Measurements from ENCODE around the gene EHBP1.
"Not testable (repeated sequence)": the region's sequence is repeated elsewhere in the genome, so short reads cannot be mapped to it uniquely, and the experiment has no call there.

Gene EHBP1

DNA sequence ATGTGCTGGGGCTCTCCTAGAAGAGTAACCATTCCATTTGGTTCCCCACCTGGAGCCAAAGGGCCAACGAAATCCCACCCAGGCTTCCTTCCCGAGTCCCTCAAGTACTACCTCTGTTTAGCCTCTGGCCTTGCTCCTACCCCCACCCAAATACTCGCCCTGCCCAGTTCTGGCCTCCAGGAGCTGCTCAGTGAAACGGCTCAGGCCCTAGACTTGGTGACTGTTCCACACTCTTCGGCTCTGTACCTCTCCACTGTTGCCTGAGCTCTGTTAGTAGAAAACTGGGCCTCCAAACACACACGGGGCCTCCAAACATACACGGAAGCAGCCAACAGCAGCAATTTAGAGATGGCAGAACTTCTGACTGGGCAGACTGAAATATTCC, 349.3 kb downstream of the EHBP1 start:
- no peak for DNase-seq

DNA sequence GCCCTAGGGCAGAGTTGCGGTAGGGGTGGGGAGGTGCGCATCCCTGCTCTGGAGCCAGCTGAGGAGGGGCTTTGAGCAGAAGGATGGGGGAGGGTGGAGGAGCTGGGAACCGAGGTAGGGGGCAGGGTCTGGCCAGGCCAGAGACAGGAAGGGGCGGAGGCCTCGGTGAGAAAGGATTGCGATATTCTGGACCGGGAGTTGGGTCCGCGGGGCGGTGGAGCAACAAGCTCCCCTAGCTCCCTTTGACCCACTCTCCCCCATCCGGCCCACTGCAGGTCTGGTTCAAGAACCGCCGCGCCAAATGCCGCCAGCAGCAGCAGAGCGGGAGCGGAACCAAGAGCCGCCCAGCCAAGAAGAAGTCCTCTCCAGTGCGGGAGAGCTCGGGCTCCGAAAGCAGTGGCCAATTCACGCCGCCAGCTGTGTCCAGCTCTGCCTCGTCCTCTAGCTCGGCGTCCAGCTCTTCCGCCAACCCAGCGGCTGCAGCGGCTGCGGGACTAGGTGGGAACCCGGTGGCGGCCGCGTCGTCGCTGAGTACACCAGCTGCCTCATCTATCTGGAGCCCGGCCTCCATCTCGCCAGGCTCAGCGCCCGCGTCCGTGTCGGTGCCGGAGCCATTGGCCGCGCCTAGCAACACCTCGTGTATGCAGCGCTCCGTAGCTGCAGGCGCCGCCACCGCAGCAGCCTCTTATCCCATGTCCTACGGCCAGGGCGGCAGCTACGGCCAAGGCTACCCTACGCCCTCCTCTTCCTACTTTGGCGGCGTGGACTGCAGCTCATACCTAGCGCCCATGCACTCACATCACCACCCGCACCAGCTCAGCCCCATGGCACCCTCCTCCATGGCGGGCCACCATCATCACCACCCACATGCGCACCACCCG, 350.0 kb downstream of the EHBP1 start:
- DNase-seq = no peak

- no peak for DNase-seq
These were observed 350.9 kb downstream of the EHBP1 start for GRCh38 chr2:63056107-63057050.

GRCh38 chr2:63057249-63058143, 352.0 kb downstream of the EHBP1 start:
- DNase-seq = no peak

DNA sequence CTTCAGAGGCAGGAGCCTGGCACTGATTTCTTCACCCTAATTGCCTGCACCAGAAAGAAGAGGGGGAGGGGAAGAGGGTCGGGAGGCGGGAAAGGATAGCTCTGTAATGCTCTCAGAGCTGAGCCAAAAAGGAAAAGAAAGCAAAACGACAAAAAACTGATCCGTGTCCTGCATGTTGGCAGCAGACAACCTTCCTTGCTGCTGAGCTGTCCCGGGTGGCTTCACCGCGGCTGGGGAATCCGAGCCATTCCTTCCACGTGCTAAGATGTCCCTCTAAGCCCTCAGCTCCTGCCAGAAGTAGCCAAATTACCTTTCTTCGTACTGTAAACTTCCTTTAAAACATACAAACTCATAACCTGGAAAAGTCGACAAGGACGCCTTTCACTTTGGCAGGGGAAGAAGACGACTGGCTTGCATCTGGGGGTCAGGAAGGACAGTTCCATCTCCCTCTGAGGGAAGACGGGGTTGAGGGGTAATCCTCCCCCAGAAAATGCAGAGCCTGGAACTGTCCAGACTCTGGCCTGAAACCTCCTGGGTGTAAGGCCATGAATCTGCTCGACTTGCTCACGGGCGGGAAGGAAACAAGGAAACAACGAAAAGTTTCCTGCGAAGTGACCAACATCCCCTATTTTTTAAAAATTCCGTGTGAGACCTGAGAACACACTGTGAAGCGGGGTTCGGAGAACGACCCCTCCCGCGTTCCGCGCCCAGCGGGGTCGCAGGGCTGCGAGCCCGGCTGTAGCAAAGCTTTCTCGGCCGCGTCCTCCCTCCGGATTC, 352.8 kb downstream of the EHBP1 start:
- DNase-seq = no peak

GRCh38 chr2:63058921-63059792, 353.6 kb downstream of the EHBP1 start:
- DNase-seq = peak; percentile 25

DNA sequence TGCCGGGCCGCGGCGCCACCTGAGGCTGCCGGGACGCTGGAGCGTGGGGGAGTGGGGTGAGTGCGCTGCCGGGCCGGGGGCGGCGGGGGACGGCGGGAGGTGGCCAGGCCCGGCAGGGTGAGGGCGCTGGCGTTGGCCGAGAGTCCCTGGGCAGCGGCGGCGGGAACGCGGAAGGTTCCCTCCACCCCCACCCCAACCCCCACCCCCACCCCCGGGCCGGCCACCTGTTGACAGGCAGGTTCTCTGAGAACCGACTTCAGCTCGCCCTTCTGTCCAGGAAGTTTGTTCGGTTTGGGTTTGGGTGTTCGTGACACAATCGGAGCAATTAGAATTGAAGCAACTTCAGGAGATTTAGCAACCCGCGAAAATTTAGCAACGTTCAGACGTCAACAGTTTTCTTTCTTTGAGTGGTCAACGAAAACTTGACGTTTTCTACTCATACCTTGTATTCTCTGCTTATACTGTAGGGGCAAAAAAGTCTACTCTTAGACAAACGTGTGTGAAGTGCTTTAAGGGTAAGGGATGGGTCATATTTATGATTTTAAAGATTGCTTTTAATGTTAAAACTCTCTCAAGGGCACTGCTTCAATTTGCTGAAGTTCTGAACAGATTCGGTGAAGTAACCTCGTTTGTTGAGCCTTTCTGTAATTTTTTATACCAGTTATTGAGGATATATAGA, 354.4 kb downstream of the EHBP1 start:
- no peak for DNase-seq

DNA sequence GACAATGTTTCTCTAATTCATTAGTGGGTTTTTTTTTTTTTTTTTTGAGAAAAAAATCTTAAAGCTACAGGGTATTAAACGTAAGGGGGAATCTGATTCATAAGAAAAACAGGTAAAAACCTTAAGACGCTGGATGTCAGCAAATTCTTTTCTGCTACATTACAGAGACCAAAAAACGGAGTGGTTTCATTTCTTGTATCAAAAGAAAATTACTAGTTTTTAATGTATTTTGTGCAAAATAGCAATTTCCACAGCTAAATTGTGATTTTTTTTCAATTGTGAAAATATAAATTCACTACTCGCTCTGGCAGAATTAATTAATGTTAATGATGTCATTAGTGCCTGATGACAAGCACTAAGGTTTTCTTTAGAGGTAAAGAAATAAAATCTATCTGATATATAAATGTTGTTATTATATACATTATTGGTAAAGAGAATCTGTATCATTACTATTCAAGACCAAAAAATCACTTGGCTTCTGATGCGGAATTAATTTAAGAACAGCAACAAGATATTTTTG, 355.0 kb downstream of the EHBP1 start:
- DNase-seq = no peak

GRCh38 chr2:63064197-63064596, 358.7 kb downstream of the EHBP1 start:
- DNase-seq = no peak

- DNase-seq = no peak
These were observed 359.1 kb downstream of the EHBP1 start for GRCh38 chr2:63064661-63065060.

- DNase-seq = no peak
These were observed 360.8 kb downstream of the EHBP1 start for GRCh38 chr2:63066265-63066664.

DNA sequence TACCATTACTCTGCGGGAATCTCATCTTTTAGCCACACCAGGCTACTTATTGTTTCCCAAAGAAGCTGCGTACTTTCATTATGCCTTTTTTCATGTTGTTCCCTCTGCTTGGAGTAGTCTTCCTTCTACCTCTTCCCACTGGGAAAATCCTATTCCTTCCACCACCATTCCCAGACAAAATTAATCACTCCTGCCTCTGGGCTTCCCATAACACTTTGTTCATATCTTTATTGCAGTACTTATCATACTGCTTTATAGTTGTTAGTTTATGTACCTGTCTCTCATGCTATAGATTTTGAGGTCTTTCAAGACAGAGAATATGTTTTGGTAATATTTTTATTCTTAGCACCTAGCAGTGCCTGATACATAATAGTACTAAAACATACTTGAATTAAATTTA, 361.3 kb downstream of the EHBP1 start:
- no peak for DNase-seq

DNA sequence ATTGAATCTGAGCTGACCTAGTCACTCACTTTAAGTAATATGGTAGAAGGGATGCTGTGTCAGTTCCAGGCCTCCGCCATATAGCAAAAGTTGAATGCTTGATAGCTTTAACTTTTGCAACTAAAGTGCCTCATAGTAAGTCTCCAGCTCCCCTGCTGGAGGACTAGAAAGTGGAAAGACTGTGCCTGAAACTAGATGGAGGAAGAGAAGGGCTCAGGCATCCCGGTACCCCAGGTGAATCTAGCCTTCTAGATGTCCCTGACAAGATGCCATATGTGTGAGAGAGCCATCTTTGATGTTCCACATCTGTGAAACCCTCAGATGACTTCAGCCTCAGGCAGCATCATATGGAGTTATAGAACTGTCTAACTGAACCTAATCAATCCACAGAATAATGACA, 366.2 kb downstream of the EHBP1 start:
- DNase-seq = no peak

GRCh38 chr2:63073994-63074393, 368.5 kb downstream of the EHBP1 start:
- no peak for DNase-seq

DNA sequence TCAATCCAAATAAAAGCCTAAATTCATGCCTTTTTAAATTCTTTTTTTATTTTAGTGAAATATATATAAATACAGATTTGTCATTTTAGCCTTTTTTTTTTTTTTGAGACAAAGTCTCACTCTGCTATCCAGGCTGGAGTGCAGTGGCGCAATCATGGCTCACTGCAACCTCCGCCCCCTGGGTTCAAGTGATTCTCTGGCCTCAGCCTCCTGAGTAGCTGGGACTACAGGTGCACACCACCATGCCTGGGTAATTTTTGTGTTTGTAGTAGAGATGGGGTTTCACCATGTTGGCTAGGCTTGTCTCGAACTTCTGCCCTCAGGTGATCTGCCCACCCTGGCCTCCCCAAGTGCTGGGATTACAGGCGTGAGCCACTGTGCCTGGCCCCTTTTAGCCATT, 368.9 kb downstream of the EHBP1 start:
- DNase-seq = not testable (repeated sequence)

GRCh38 chr2:63078852-63079606, 373.5 kb downstream of the EHBP1 start:
- no peak for DNase-seq

- no peak for DNase-seq
These were observed 375.9 kb downstream of the EHBP1 start for GRCh38 chr2:63081404-63081803.

- no peak for DNase-seq
These were observed 381.2 kb downstream of the EHBP1 start for GRCh38 chr2:63086687-63087086.

GRCh38 chr2:63092401-63092800, 386.9 kb downstream of the EHBP1 start:
- no peak for DNase-seq
